Memory B cell (primary cell): ENCODE measurements around the gene THRB.
"Not testable (repeated sequence)": the region's sequence is repeated elsewhere in the genome, so short reads cannot be mapped to it uniquely, and the experiment has no call there.

Source experiments
- ATAC-seq: fragments of 150-1000 bp; cut with Tn5 transposase; 2 replicates; pipeline ENCODE4 v1.10.0; 2021; ENCODE audit warnings: low read depth, mild to moderate bottlenecking, moderate library complexity
- DNase-seq, 2 donors: peaks; one replicate each; pipeline ENCODE4 v3.0.0; 2022; ENCODE audit warnings: low spot score in 2 of 2
- H3K27ac Mint-ChIP-seq: one replicate; pipeline ENCODE4 v1.8.0; 2022; ENCODE audit warnings: mild to moderate bottlenecking, moderate library complexity, mixed read lengths
- H3K27me3 Mint-ChIP-seq: one replicate; pipeline ENCODE4 v1.8.0; 2022; ENCODE audit warnings: mixed read lengths
- H3K36me3 Mint-ChIP-seq: one replicate; pipeline ENCODE4 v1.8.0; 2022; ENCODE audit warnings: mild to moderate bottlenecking, mixed read lengths
- H3K4me1 Mint-ChIP-seq: one replicate; pipeline ENCODE4 v1.8.0; 2022; ENCODE audit warnings: mixed read lengths
- H3K4me3 Mint-ChIP-seq: one replicate; pipeline ENCODE4 v1.8.0; 2022; ENCODE audit warnings: mild to moderate bottlenecking, moderate library complexity, mixed read lengths
- H3K9me3 Mint-ChIP-seq: one replicate; pipeline ENCODE4 v1.8.0; 2022; ENCODE audit warnings: mixed read lengths

The THRB gene

DNA sequence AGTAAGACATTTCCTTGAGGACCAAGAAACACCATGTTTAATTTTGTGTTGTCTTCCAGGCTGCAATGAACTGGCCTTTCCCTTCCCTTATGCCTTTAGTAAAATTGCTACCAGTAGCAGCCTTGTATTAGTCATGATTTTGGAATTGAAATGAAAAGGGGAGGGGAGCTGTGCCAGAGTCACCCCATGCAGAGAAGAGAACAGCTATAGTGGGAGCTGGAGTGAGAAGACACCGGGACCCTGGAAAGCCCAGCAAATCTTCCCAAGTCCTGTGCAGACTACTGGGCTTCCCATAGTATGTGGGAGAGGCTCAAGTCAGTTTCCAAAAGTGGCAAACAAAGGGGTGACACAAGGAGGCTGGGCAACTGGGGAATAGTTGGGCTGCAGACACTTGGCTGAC lies 371.1 kb downstream of the THRB start:
- H3K27me3 Mint-ChIP-seq: peaks cover 2% of the 10 kb centered on the region
- H3K4me3 Mint-ChIP-seq: no peak overlapping the region
- no peak for DNase-seq
- H3K9me3 Mint-ChIP-seq: no peaks in the 10 kb centered on the region
- no peaks in the 10 kb centered on the region for H3K4me1 Mint-ChIP-seq
- H3K36me3 Mint-ChIP-seq: no peaks in the 10 kb centered on the region
- no peak overlapping the region for H3K27ac Mint-ChIP-seq
- ATAC-seq: no peak

GRCh38 chr3:24120434-24120833 lies 374.2 kb downstream of the THRB start:
- Mint-ChIP-seq H3K9me3 (no peaks in the 10 kb centered on the region), H3K4me1 (no peaks in the 10 kb centered on the region), H3K36me3 (no peaks in the 10 kb centered on the region), H3K27me3 (peaks cover 2% of the 10 kb centered on the region), H3K27ac (no peak overlapping the region), H3K4me3 (no peak overlapping the region)
- DNase-seq: no peak
- no peak for ATAC-seq

DNA sequence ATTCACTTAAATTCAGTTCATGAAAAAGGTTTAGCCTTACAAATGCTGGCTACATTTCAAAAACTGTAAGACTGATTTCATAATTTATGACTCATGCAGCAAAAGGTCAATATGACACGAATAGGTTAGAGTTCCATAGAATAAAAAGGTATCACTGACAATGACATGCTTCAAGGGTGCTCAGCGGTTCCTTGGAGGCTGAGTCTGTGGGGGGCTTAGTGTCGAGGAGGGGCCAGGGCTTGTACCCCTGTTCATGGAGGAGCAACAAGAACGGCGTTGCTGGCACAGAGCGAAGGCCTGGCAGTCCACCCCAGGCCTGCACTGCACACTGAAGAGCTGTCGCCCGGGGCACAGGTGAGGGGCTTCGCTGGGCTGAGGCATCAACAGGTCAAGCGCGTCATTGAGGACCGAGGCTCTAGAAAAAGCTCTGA lies 375.3 kb downstream of the THRB start:
- ATAC-seq (no peak), DNase-seq (no peak)
- no peaks in the 10 kb centered on the region for H3K4me1 Mint-ChIP-seq
- no peaks in the 10 kb centered on the region for H3K36me3 Mint-ChIP-seq
- peaks cover 2% of the 10 kb centered on the region for H3K27me3 Mint-ChIP-seq
- H3K9me3 Mint-ChIP-seq: no peaks in the 10 kb centered on the region
- no peak overlapping the region for H3K27ac Mint-ChIP-seq
- H3K4me3 Mint-ChIP-seq: no peak overlapping the region

GRCh38 chr3:24117508-24117907 lies 377.1 kb downstream of the THRB start:
- H3K4me3 Mint-ChIP-seq: no peak overlapping the region
- no peaks in the 10 kb centered on the region for H3K4me1 Mint-ChIP-seq
- H3K9me3 Mint-ChIP-seq: no peaks in the 10 kb centered on the region
- no peaks in the 10 kb centered on the region for H3K36me3 Mint-ChIP-seq
- H3K27ac Mint-ChIP-seq: no peak overlapping the region
- ATAC-seq (no peak), DNase-seq (no peak)
- H3K27me3 Mint-ChIP-seq: peaks cover 4% of the 10 kb centered on the region

DNA sequence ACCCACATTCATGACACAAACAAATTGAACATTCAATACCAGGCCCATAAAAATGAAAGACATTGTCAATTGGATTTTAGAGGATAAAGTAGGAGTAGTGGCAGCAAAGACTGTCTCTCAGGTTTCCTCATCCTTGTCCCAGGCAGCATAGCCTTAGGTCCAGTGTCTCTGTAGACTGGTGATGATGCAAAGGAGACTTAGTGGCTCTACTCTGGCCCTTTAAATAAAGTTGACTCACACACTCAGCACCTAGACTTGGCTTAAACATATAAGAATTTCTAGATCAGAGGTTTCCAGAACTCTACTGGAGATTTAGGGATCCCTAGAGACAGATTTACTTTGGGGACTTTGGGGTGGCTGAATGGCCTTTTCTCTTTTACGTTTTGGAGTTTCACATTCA lies 382.9 kb downstream of the THRB start:
- ATAC-seq: no peak
- Mint-ChIP-seq H3K36me3 (no peaks in the 10 kb centered on the region), H3K9me3 (no peaks in the 10 kb centered on the region), H3K4me1 (peaks cover 2% of the 10 kb centered on the region), H3K27me3 (peaks cover 4% of the 10 kb centered on the region), H3K27ac (no peak overlapping the region), H3K4me3 (no peak overlapping the region)
- DNase-seq: no peak

GRCh38 chr3:24110051-24110450 lies 384.6 kb downstream of the THRB start:
- no peak for DNase-seq
- ATAC-seq: no peak
- no peaks in the 10 kb centered on the region for H3K9me3 Mint-ChIP-seq
- H3K27ac Mint-ChIP-seq: no peak overlapping the region
- peaks cover 2% of the 10 kb centered on the region for H3K4me1 Mint-ChIP-seq
- H3K4me3 Mint-ChIP-seq: no peak overlapping the region
- no peaks in the 10 kb centered on the region for H3K36me3 Mint-ChIP-seq
- H3K27me3 Mint-ChIP-seq: peaks cover 4% of the 10 kb centered on the region

DNA sequence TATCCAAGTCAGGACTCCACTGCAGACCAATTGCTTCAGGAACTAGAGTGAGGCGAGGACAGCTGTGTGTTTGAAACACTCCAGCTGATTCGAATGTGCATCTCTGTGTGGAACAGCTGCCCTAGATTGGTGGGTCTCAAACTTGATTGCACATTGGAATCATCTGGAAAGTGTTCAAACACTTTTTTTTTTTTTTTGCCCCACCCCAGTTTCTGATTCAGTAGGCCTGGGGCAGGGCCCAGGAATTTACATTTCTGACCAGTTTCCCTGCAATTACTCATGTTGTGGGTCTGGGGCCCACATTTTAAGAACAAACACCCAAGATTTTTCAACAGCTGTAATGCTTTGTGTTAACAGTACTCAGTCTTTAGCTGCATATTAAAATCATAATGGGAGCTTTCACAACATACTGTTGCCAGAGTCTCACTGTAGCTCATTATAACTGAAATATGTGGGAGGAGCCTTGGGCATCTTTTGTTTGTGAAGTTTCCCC lies 392.9 kb downstream of the THRB start:
- DNase-seq (no peak), ATAC-seq (no peak)
- Mint-ChIP-seq H3K27ac (no peak overlapping the region), H3K27me3 (peaks cover 8% of the 10 kb centered on the region), H3K36me3 (no peaks in the 10 kb centered on the region), H3K4me1 (no peaks in the 10 kb centered on the region), H3K9me3 (peaks cover 2% of the 10 kb centered on the region), H3K4me3 (no peak overlapping the region)

DNA sequence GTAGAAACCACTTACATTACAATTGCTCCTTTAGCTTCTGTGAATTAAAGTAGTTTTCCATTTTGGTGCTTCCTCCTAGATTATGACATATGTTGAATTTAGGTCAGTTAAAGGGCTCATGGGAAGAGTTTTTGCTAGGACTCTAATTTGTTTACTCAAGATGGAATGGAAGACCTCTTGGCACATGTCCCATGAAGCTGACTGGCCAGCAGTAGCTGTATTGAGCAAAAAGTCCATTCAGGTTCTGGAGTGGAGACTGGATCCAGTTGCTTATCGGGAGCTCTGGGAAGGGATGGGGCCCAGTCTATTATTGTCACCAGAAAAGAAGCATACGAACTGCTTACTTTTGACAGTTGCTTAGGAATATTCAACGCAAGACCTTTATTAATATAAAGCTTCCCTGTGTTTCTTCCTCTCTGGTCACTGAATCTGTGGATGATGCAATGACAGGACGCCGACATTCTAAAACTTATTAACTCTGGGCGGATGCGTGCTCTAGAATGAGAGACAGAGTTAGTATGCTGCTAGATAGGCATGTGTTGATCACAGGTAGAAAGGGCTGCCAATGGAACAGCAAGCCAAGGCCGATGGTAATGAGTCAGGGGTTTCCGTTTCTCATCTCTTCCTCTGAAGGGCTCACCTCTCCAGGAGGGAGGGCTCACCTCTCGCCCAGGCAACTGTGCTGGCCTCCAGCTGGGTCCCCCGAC lies 393.8 kb downstream of the THRB start:
- peaks cover 8% of the 10 kb centered on the region for H3K27me3 Mint-ChIP-seq
- H3K4me1 Mint-ChIP-seq: no peaks in the 10 kb centered on the region
- no peak overlapping the region for H3K4me3 Mint-ChIP-seq
- H3K27ac Mint-ChIP-seq: no peak overlapping the region
- H3K9me3 Mint-ChIP-seq: peaks cover 2% of the 10 kb centered on the region
- H3K36me3 Mint-ChIP-seq: no peaks in the 10 kb centered on the region
- DNase-seq (no peak), ATAC-seq (no peak)

GRCh38 chr3:24096695-24097290 lies 397.9 kb downstream of the THRB start:
- Mint-ChIP-seq H3K4me3 (no peak overlapping the region), H3K4me1 (no peaks in the 10 kb centered on the region), H3K9me3 (peaks cover 2% of the 10 kb centered on the region), H3K27me3 (peaks cover 6% of the 10 kb centered on the region), H3K27ac (no peak overlapping the region), H3K36me3 (no peaks in the 10 kb centered on the region)
- ATAC-seq (no peak), DNase-seq (no peak)

- DNase-seq (no peak), ATAC-seq (no peak)
- no peak overlapping the region for H3K4me3 Mint-ChIP-seq
- H3K27me3 Mint-ChIP-seq: peaks cover 6% of the 10 kb centered on the region
- no peak overlapping the region for H3K27ac Mint-ChIP-seq
- H3K4me1 Mint-ChIP-seq: no peaks in the 10 kb centered on the region
- peaks cover 2% of the 10 kb centered on the region for H3K9me3 Mint-ChIP-seq
- no peaks in the 10 kb centered on the region for H3K36me3 Mint-ChIP-seq
Measured at GRCh38 chr3:24096271-24096670, 398.4 kb downstream of the THRB start.

GRCh38 chr3:24094818-24095217 lies 399.8 kb downstream of the THRB start:
- H3K4me1 Mint-ChIP-seq, H3K4me3 Mint-ChIP-seq: not testable (repeated sequence)

DNA sequence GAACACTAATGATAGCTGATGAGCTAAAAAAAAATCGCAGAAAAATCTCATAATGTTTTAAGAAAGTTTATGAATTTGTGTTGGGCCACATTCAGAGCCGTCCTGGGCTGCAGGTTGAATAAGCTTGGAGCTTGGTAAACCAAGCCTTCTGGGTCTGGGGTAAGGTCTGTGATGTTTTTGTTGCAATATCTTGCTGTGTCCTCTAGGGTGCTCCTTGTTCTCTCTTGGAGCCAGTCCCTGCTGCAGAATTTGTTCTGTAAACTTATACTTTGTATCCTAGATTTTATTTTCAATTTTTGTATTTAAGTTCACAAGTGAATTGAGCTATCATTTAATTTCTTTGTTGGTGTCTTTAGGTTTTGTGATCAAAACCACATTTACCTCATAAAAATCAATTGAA lies 405.9 kb downstream of the THRB start:
- H3K27ac Mint-ChIP-seq: no peak overlapping the region
- H3K9me3 Mint-ChIP-seq: no peaks in the 10 kb centered on the region
- no peak overlapping the region for H3K4me3 Mint-ChIP-seq
- no peak for ATAC-seq
- H3K27me3 Mint-ChIP-seq: peaks cover 2% of the 10 kb centered on the region
- H3K36me3 Mint-ChIP-seq: no peaks in the 10 kb centered on the region
- DNase-seq: no peak
- H3K4me1 Mint-ChIP-seq: no peaks in the 10 kb centered on the region

More at GRCh38 chr3:24094818-24095217, 399.8 kb downstream of the THRB start:
- not testable (repeated sequence) for H3K9me3 Mint-ChIP-seq, H3K36me3 Mint-ChIP-seq, H3K27ac Mint-ChIP-seq, H3K27me3 Mint-ChIP-seq, ATAC-seq, DNase-seq

- Mint-ChIP-seq H3K9me3 (peaks cover 1% of the 10 kb centered on the region), H3K27me3 (peaks cover 3% of the 10 kb centered on the region), H3K27ac (no peak overlapping the region), H3K4me1 (no peaks in the 10 kb centered on the region), H3K36me3 (no peaks in the 10 kb centered on the region), H3K4me3 (no peak overlapping the region)
- ATAC-seq (no peak), DNase-seq (no peak)
Measured at GRCh38 chr3:24087469-24087868, 407.2 kb downstream of the THRB start.

- H3K36me3 Mint-ChIP-seq: no peaks in the 10 kb centered on the region
- DNase-seq (no peak), ATAC-seq (no peak)
- no peaks in the 10 kb centered on the region for H3K4me1 Mint-ChIP-seq
- no peak overlapping the region for H3K27ac Mint-ChIP-seq
- H3K27me3 Mint-ChIP-seq: peaks cover 3% of the 10 kb centered on the region
- peaks cover 1% of the 10 kb centered on the region for H3K9me3 Mint-ChIP-seq
- H3K4me3 Mint-ChIP-seq: no peak overlapping the region
Measured at GRCh38 chr3:24086617-24087404, 407.8 kb downstream of the THRB start.
